ENCODE data around the gene C1R.
"Not testable (repeated sequence)": the region's sequence is repeated elsewhere in the genome, so short reads cannot be mapped to it uniquely, and the experiment has no call there.

C1R gene

GRCh38 chr12:7118881-7119280 is 26.6 kb upstream of the C1R start:
- DNase-seq = no peak

GRCh38 chr12:7117670-7118069 is 25.4 kb upstream of the C1R start:
- no peak for DNase-seq

GRCh38 chr12:7116916-7117315 is 24.7 kb upstream of the C1R start:
- DNase-seq = no peak

GRCh38 chr12:7116196-7116595 is 24.0 kb upstream of the C1R start:
- no peak for DNase-seq

GRCh38 chr12:7114851-7115250 is 22.6 kb upstream of the C1R start:
- DNase-seq = no peak

- no peak for DNase-seq
Observed at GRCh38 chr12:7114008-7114407, 21.8 kb upstream of the C1R start.

- DNase-seq = peak; percentile 38
Observed at GRCh38 chr12:7113389-7113871, 21.2 kb upstream of the C1R start.

- DNase-seq = no peak
Observed at GRCh38 chr12:7112041-7112440, 19.8 kb upstream of the C1R start.

- DNase-seq = no peak
Observed at GRCh38 chr12:7110661-7111060, 18.4 kb upstream of the C1R start.

- DNase-seq = no peak
Observed at GRCh38 chr12:7109572-7109920, 17.3 kb upstream of the C1R start.

- DNase-seq = peak; percentile 77
Observed at GRCh38 chr12:7108796-7109571, 16.7 kb upstream of the C1R start, which contains the start of gene C1RL. Gene C1RL, minus strand, starts transcription at chr12:7109214. Its CDS starts 34 bp downstream, at chr12:7109180.

GRCh38 chr12:7108003-7108795 is 16.0 kb upstream of the C1R start:
- DNase-seq = peak; percentile 43

- no peak for DNase-seq
Observed at GRCh38 chr12:7107636-7108002, 15.4 kb upstream of the C1R start.

- DNase-seq = not testable (repeated sequence)
Observed at GRCh38 chr12:7107181-7107580, 14.9 kb upstream of the C1R start.

- DNase-seq = no peak
Observed at GRCh38 chr12:7106082-7106481, 13.8 kb upstream of the C1R start.

GRCh38 chr12:7103837-7104584 is 11.8 kb upstream of the C1R start:
- no peak for DNase-seq

GRCh38 chr12:7102582-7102981 is 10.3 kb upstream of the C1R start:
- no peak for DNase-seq

- no peak for DNase-seq
Observed at GRCh38 chr12:7101694-7102131, 9.5 kb upstream of the C1R start.

- no peak for DNase-seq
Observed at GRCh38 chr12:7101047-7101693, 8.9 kb upstream of the C1R start.

- no peak for DNase-seq
Observed at GRCh38 chr12:7100239-7100638, 8.0 kb upstream of the C1R start.

GRCh38 chr12:7099290-7099996 is 7.2 kb upstream of the C1R start:
- no peak for DNase-seq

GRCh38 chr12:7096979-7097378 is 4.7 kb upstream of the C1R start:
- no peak for DNase-seq
